ENCODE data around the gene IP6K1. TPM values are rescaled to one million over a fixed set of nuclear protein-coding genes. Genes with fewer than 3 reads are reported as not detected.

Gene IP6K1
- total and polyA plus RNA-seq, 4 donors, result 16.1 to 54.9 (median 32.5) TPM

GRCh38 chr3:49813497-49814174, 27.3 kb upstream of the IP6K1 start, which contains the start of gene UBA7:
Gene UBA7 (minus strand): TSS chr3:49813953. CDS start chr3:49813787, 166 bp downstream.
- peak within 1 kb of the TSS; percentile 58 for H3K4me3 ChIP-seq
- H3K9ac ChIP-seq (ENCODE audit: insufficient read depth in 1 of 2, low read length in 2 of 2), result peak within 1 kb of the TSS; percentile 39 to 86
- DNase-seq (peak; percentile 78 to 95 (median 89)), ATAC-seq (ENCODE audit: insufficient read depth, low FRiP score) (peak; percentile 89)
- H3K27me3 ChIP-seq (ENCODE audit: control insufficient read depth in 3 of 3, insufficient read depth in 3 of 3, low read length in 2 of 3), result no peaks in the 10 kb centered on the region
- peak within 1 kb of the TSS; percentile 39 to 96 for H3K27ac ChIP-seq (ENCODE audit: low read depth in 1 of 2, low read length in 1 of 2)
- no peaks in the 10 kb centered on the region for H3K9me3 ChIP-seq (ENCODE audit: control insufficient read depth in 4 of 4, insufficient read depth in 3 of 4, low read length in 3 of 4)
- TF ChIP-seq, protein P1, sequence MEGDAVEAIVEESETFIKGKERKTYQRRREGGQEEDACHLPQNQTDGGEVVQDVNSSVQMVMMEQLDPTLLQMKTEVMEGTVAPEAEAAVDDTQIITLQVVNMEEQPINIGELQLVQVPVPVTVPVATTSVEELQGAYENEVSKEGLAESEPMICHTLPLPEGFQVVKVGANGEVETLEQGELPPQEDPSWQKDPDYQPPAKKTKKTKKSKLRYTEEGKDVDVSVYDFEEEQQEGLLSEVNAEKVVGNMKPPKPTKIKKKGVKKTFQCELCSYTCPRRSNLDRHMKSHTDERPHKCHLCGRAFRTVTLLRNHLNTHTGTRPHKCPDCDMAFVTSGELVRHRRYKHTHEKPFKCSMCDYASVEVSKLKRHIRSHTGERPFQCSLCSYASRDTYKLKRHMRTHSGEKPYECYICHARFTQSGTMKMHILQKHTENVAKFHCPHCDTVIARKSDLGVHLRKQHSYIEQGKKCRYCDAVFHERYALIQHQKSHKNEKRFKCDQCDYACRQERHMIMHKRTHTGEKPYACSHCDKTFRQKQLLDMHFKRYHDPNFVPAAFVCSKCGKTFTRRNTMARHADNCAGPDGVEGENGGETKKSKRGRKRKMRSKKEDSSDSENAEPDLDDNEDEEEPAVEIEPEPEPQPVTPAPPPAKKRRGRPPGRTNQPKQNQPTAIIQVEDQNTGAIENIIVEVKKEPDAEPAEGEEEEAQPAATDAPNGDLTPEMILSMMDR (IDR thresholded peaks at IDR 0.05; ENCODE audit: control extremely low read depth, extremely low read depth), result no peak
- peaks cover 0 to 28% (median 25%) of the 10 kb centered on the region in 4 donors for H3K36me3 ChIP-seq (ENCODE audit: control insufficient read depth in 4 of 4, insufficient read depth in 4 of 4, low read length in 4 of 4)
- peaks cover 0 to 30% (median 17%) of the 10 kb centered on the region in 5 donors for H3K4me1 ChIP-seq (ENCODE audit: control insufficient read depth in 5 of 5, insufficient read depth in 5 of 5, low read length in 5 of 5)
- 8 to 10% methylated on average over 9 of the region's 9 CpGs for WGBS, 2 donors

GRCh38 chr3:49812916-49813496, 26.7 kb upstream of the IP6K1 start:
- Histone ChIP-seq H3K36me3 (ENCODE audit: control insufficient read depth in 4 of 4, insufficient read depth in 4 of 4, low read length in 4 of 4) (peaks cover 0 to 28% (median 25%) of the 10 kb centered on the region in 4 donors), H3K4me1 (ENCODE audit: control insufficient read depth in 5 of 5, insufficient read depth in 5 of 5, low read length in 5 of 5) (peaks cover 0 to 36% (median 23%) of the 10 kb centered on the region in 5 donors), H3K27ac (ENCODE audit: low read depth in 1 of 2, low read length in 1 of 2) (peak overlapping the region in 1 of 2 donors; percentile 96), H3K27me3 (ENCODE audit: control insufficient read depth in 3 of 3, insufficient read depth in 3 of 3, low read length in 2 of 3) (no peaks in the 10 kb centered on the region), H3K4me3 (peak overlapping the region; percentile 58), H3K9me3 (ENCODE audit: control insufficient read depth in 4 of 4, insufficient read depth in 3 of 4, low read length in 3 of 4) (no peaks in the 10 kb centered on the region), H3K9ac (ENCODE audit: insufficient read depth in 1 of 2, low read length in 2 of 2) (peak overlapping the region; percentile 39 to 86)
- WGBS, 2 donors, result 17 to 42% methylated on average over 9 of the region's 9 CpGs
- TF ChIP-seq, protein P1 (IDR thresholded peaks at IDR 0.05; ENCODE audit: control extremely low read depth, extremely low read depth), result no peak
- ATAC-seq (ENCODE audit: insufficient read depth, low FRiP score) (peak; percentile 39), DNase-seq (peak in 1 of 3 donors; percentile 36)

GRCh38 chr3:49807431-49808114, 21.2 kb upstream of the IP6K1 start:
- H3K27ac ChIP-seq (ENCODE audit: low read depth in 1 of 2, low read length in 1 of 2), result peak overlapping the region in 1 of 2 donors; percentile 88
- no peaks in the 10 kb centered on the region for H3K9me3 ChIP-seq (ENCODE audit: control insufficient read depth in 4 of 4, insufficient read depth in 3 of 4, low read length in 3 of 4)
- H3K4me1 ChIP-seq (ENCODE audit: control insufficient read depth in 5 of 5, insufficient read depth in 5 of 5, low read length in 5 of 5), result peaks cover 22 to 62% (median 37%) of the 10 kb centered on the region in 5 donors
- peaks cover 0 to 41% (median 25%) of the 10 kb centered on the region in 4 donors for H3K36me3 ChIP-seq (ENCODE audit: control insufficient read depth in 4 of 4, insufficient read depth in 4 of 4, low read length in 4 of 4)
- peak; percentile 85 to 94 (median 86) for DNase-seq
- no peaks in the 10 kb centered on the region for H3K27me3 ChIP-seq (ENCODE audit: control insufficient read depth in 3 of 3, insufficient read depth in 3 of 3, low read length in 2 of 3)
- no peak overlapping the region for H3K9ac ChIP-seq (ENCODE audit: insufficient read depth in 1 of 2, low read length in 2 of 2)
- ATAC-seq (ENCODE audit: insufficient read depth, low FRiP score), result no peak
- TF ChIP-seq, protein P1 (IDR thresholded peaks at IDR 0.05; ENCODE audit: control extremely low read depth, extremely low read depth), result no peak
- WGBS, 2 donors, result 46 to 65% methylated on average over 13 of the region's 13 CpGs
- no peak overlapping the region for H3K4me3 ChIP-seq
